GM18858 (cell line): ENCODE results near the gene DACT1.

Source experiments
- ATAC-seq: cut with Tn5 transposase; IDR thresholded peaks from one replicate; pipeline ENCODE4 v1.9.1; 2021; ENCODE audit not compliant: unreplicated experiment

DACT1 gene

GRCh38 chr14:58635091-58635830 lies 2.5 kb upstream of the DACT1 start:
- no peak for ATAC-seq

GRCh38 chr14:58636129-58636528 lies 1.6 kb upstream of the DACT1 start:
- ATAC-seq = no peak

GRCh38 chr14:58637040-58637390 lies 747 bp upstream of the DACT1 start:
- no peak for ATAC-seq

- ATAC-seq = no peak
Measured at GRCh38 chr14:58638231-58639197, 752 bp downstream of the DACT1 start.

- no peak for ATAC-seq
Measured at GRCh38 chr14:58639198-58639565, 1.4 kb downstream of the DACT1 start.

- ATAC-seq = no peak
Measured at GRCh38 chr14:58639842-58640484, 2.2 kb downstream of the DACT1 start.

GRCh38 chr14:58640959-58641358 lies 3.2 kb downstream of the DACT1 start:
- ATAC-seq = no peak

- no peak for ATAC-seq
Measured at GRCh38 chr14:58641509-58641908, 3.7 kb downstream of the DACT1 start.

GRCh38 chr14:58643366-58643765 lies 5.6 kb downstream of the DACT1 start:
- no peak for ATAC-seq

GRCh38 chr14:58645641-58646040 lies 7.9 kb downstream of the DACT1 start:
- no peak for ATAC-seq

GRCh38 chr14:58646479-58646878 lies 8.7 kb downstream of the DACT1 start:
- ATAC-seq = no peak

- no peak for ATAC-seq
Measured at GRCh38 chr14:58647777-58648176, 10.0 kb downstream of the DACT1 start.

- no peak for ATAC-seq
Measured at GRCh38 chr14:58650857-58651256, 13.1 kb downstream of the DACT1 start.

GRCh38 chr14:58656671-58657411 lies 19.1 kb downstream of the DACT1 start:
- no peak for ATAC-seq

- no peak for ATAC-seq
Measured at GRCh38 chr14:58659061-58659460, 21.3 kb downstream of the DACT1 start.

- no peak for ATAC-seq
Measured at GRCh38 chr14:58659846-58660245, 22.1 kb downstream of the DACT1 start.

- ATAC-seq = no peak
Measured at GRCh38 chr14:58660407-58660806, 22.6 kb downstream of the DACT1 start.

- ATAC-seq = no peak
Measured at GRCh38 chr14:58662018-58662417, 24.3 kb downstream of the DACT1 start.

GRCh38 chr14:58662759-58663158 lies 25.0 kb downstream of the DACT1 start:
- no peak for ATAC-seq

GRCh38 chr14:58663494-58664111 lies 25.8 kb downstream of the DACT1 start:
- no peak for ATAC-seq
